GM18508 (cell line): ENCODE measurements around the gene ITGB3BP.
"Not testable (repeated sequence)": the region's sequence is repeated elsewhere in the genome, so short reads cannot be mapped to it uniquely, and the experiment has no call there.

Experiments used
- ATAC-seq: cut with Tn5 transposase; IDR thresholded peaks from one replicate; pipeline ENCODE4 v1.9.1; 2021; ENCODE audit warnings: moderate number of reproducible peaks; ENCODE audit not compliant: insufficient read depth, unreplicated experiment

ITGB3BP gene

GRCh38 chr1:63522891-63523728 lies at the start of gene ITGB3BP, which contains the start of gene EFCAB7:
TSS of gene ITGB3BP (minus strand) at chr1:63523225. CDS start at chr1:63523133, 92 bp downstream.
TSS of gene EFCAB7 (plus strand) at chr1:63523525. CDS start at chr1:63525573, 2,048 bp downstream.
- peak; percentile 71 for ATAC-seq

GRCh38 chr1:63572686-63573085 lies 49.7 kb upstream of the ITGB3BP start:
- ATAC-seq, result not testable (repeated sequence)

- ATAC-seq, result no peak
Measured at GRCh38 chr1:63569640-63570316, 46.8 kb upstream of the ITGB3BP start.

GRCh38 chr1:63569068-63569467 lies 46.0 kb upstream of the ITGB3BP start:
- ATAC-seq, result no peak

- no peak for ATAC-seq
Measured at GRCh38 chr1:63563745-63564144, 40.7 kb upstream of the ITGB3BP start.

- no peak for ATAC-seq
Measured at GRCh38 chr1:63559357-63559756, 36.3 kb upstream of the ITGB3BP start.

- no peak for ATAC-seq
Measured at GRCh38 chr1:63557365-63557987, 34.5 kb upstream of the ITGB3BP start.

GRCh38 chr1:63555480-63555879 lies 32.5 kb upstream of the ITGB3BP start:
- no peak for ATAC-seq

GRCh38 chr1:63548877-63549276 lies 25.9 kb upstream of the ITGB3BP start:
- ATAC-seq, result no peak

- ATAC-seq, result no peak
Measured at GRCh38 chr1:63548303-63548702, 25.3 kb upstream of the ITGB3BP start.

- no peak for ATAC-seq
Measured at GRCh38 chr1:63547621-63548294, 24.7 kb upstream of the ITGB3BP start.

GRCh38 chr1:63545780-63546179 lies 22.8 kb upstream of the ITGB3BP start:
- no peak for ATAC-seq

- ATAC-seq, result no peak
Measured at GRCh38 chr1:63537940-63538339, 14.9 kb upstream of the ITGB3BP start.

GRCh38 chr1:63537006-63537405 lies 14.0 kb upstream of the ITGB3BP start:
- ATAC-seq, result no peak

GRCh38 chr1:63534406-63534805 lies 11.4 kb upstream of the ITGB3BP start:
- ATAC-seq, result no peak

- no peak for ATAC-seq
Measured at GRCh38 chr1:63533931-63534330, 10.9 kb upstream of the ITGB3BP start.

- ATAC-seq, result no peak
Measured at GRCh38 chr1:63532727-63533126, 9.7 kb upstream of the ITGB3BP start.

- ATAC-seq, result no peak
Measured at GRCh38 chr1:63524201-63524600, 1.2 kb upstream of the ITGB3BP start.

- ATAC-seq, result peak; percentile 9
Measured at GRCh38 chr1:63523738-63524137, 713 bp upstream of the ITGB3BP start.

GRCh38 chr1:63516629-63517028 lies 6.4 kb downstream of the ITGB3BP start:
- no peak for ATAC-seq
